SK-N-SH (cell line): ENCODE data around the gene SLFN14. TPM values are rescaled to one million over a fixed set of nuclear protein-coding genes. Genes with fewer than 3 reads are reported as not detected.

Experiments
- CTCF ChIA-PET: fragments of 300-600, 350-600 bp; formaldehyde crosslinking; extraction: SDS; loops from one replicate; lab custom pipeline; 2021; lab: Yijun Ruan, JAX
- POLR2A ChIA-PET: fragments of 350-600 bp; sonication (Branson Sonifier 250); formaldehyde crosslinking; extraction: SDS; loops from one replicate; lab custom pipeline; 2020; ENCODE audit warnings: antibody characterized with exemption, inconsistent platforms; lab: Yijun Ruan, JAX
- DNase-seq: peaks from one replicate; pipeline ENCODE4 v3.0.0; 2012
- H2AFZ ChIP-seq: fragments of 200-600 bp; sonication (generic); 2 replicates; pipeline ENCODE4 v1.8.1; 2016; ENCODE audit warnings: antibody characterized with exemption, mild to moderate bottlenecking, low read depth
- H3F3A ChIP-seq: fragments of 200-600 bp; sonication (generic); replicated peaks from 2 replicates; pipeline ENCODE3; 2016; ENCODE audit warnings: antibody characterized with exemption, mild to moderate bottlenecking; ENCODE audit not compliant: insufficient read depth
- H3K27ac ChIP-seq, 2 experiments: fragments of 200-500 bp in 1 of 2; fragments of 200-600 bp in 1 of 2; sonication (Bioruptor generic) in 1 of 2; sonication (generic), shearing (Covaris generic) in 1 of 2; 2 replicates each; pipeline versions ENCODE4 v1.5.1 to v1.6.1; 2014 to 2016; ENCODE audit warnings: low read depth in 2 of 2, inconsistent platforms in 1 of 2, low read length in 1 of 2, mild to moderate bottlenecking in 1 of 2, mixed read lengths in 1 of 2
- H3K27me3 ChIP-seq: fragments of 200-600 bp; sonication (generic), shearing (Covaris generic); 2 replicates; pipeline ENCODE4 v1.6.1; 2016; ENCODE audit warnings: mixed run types; ENCODE audit not compliant: insufficient read depth
- H3K36me3 ChIP-seq, 2 experiments: fragments of 200-500 bp in 1 of 2; fragments of 200-600 bp in 1 of 2; sonication (Bioruptor generic) in 1 of 2; sonication (generic) in 1 of 2; replicated peaks in 1 of 2; 2 replicates each; pipeline versions ENCODE3 to v1.5.1; 2014 to 2016; ENCODE audit warnings: low read length in 1 of 2, mild to moderate bottlenecking in 1 of 2; ENCODE audit not compliant: insufficient read depth in 2 of 2, control insufficient read depth in 1 of 2
- H3K4me1 ChIP-seq, 2 experiments: fragments of 200-500 bp in 1 of 2; fragments of 200-600 bp in 1 of 2; sonication (Bioruptor generic) in 1 of 2; sonication (generic), shearing (Covaris generic) in 1 of 2; 2 replicates each; pipeline versions ENCODE4 v1.5.1 to v1.6.1; 2014 to 2016; ENCODE audit warnings: low read depth in 1 of 2, low read length in 1 of 2, mixed run types in 1 of 2; ENCODE audit not compliant: insufficient read depth in 2 of 2, control insufficient read depth in 1 of 2
- H3K4me2 ChIP-seq: fragments of 200-600 bp; sonication (generic), shearing (Covaris generic); 2 replicates; pipeline ENCODE4 v1.6.1; 2017; ENCODE audit warnings: mixed run types
- H3K4me3 ChIP-seq, 2 experiments: fragments of 200-500 bp in 1 of 2; fragments of 200-600 bp in 1 of 2; sonication (Bioruptor generic) in 1 of 2; sonication (generic), shearing (Covaris generic) in 1 of 2; 2 replicates each; pipeline versions ENCODE4 v1.5.1 to v1.8.1; 2014 to 2016; ENCODE audit warnings: low read depth in 2 of 2, inconsistent platforms in 1 of 2, low read length in 1 of 2, mild to moderate bottlenecking in 1 of 2, mixed read lengths in 1 of 2, moderate library complexity in 1 of 2
- H3K79me2 ChIP-seq: fragments of 200-600 bp; sonication (generic); 2 replicates; pipeline ENCODE4 v1.8.1; 2017; ENCODE audit warnings: mild to moderate bottlenecking; ENCODE audit not compliant: insufficient read depth
- H3K9ac ChIP-seq: fragments of 200-600 bp; sonication (generic); 2 replicates; pipeline ENCODE4 v1.6.1; 2017; ENCODE audit warnings: mixed run types
- H3K9me2 ChIP-seq: fragments of 200-600 bp; sonication (generic); 2 replicates; pipeline ENCODE4 v1.6.1; 2017; ENCODE audit warnings: mixed run types
- H3K9me3 ChIP-seq: fragments of 200-600 bp; sonication (generic); 2 replicates; pipeline ENCODE4 v1.6.1; 2017; ENCODE audit warnings: mixed run types, mild to moderate bottlenecking, moderate library complexity
- H4K20me1 ChIP-seq: fragments of 200-600 bp; sonication (generic); 2 replicates; pipeline ENCODE4 v1.6.1; 2017; ENCODE audit warnings: mild to moderate bottlenecking, mixed run types; ENCODE audit not compliant: insufficient read depth
- CHD2 ChIP-seq: fragments of 150-350 bp; IDR thresholded peaks from 2 replicates; pipeline ENCODE4 v1.6.1; 2018; ENCODE audit warnings: low read length; ENCODE audit not compliant: partially characterized antibody
- CTCF ChIP-seq: fragments of 200-600 bp; sonication (generic); IDR thresholded peaks from 2 replicates; pipeline ENCODE4 v1.6.1; 2017; ENCODE audit warnings: antibody characterized with exemption, mild to moderate bottlenecking, moderate library complexity
- ELF1 ChIP-seq: IDR thresholded peaks from 2 replicates; pipeline ENCODE4 v1.4.0; 2012
- EP300 ChIP-seq, 2 experiments: IDR thresholded peaks; 2 replicates each; pipeline versions ENCODE4 v1.4.0 to v1.6.1; 2012; ENCODE audit warnings: borderline replicate concordance in 1 of 2, low read depth in 1 of 2, low read length in 1 of 2
- FOSL2 ChIP-seq: IDR thresholded peaks from 2 replicates; pipeline ENCODE4 v1.4.0; 2012; ENCODE audit warnings: low read depth, mild to moderate bottlenecking, moderate library complexity, borderline replicate concordance
- GATA2 ChIP-seq: sonication (generic); formaldehyde crosslinking; IDR thresholded peaks from 2 replicates; pipeline ENCODE4 v1.5.0; 2020; ENCODE audit warnings: mild to moderate bottlenecking, missing genetic modification reagents
- JUND ChIP-seq: IDR thresholded peaks from 2 replicates; pipeline ENCODE4 v1.4.0; 2012
- MXI1 ChIP-seq: IDR thresholded peaks from 2 replicates; pipeline ENCODE4 v1.6.1; 2012; ENCODE audit warnings: mild to moderate bottlenecking, low read depth, low read length, improper control_type of control experiment
- NRF1 ChIP-seq: IDR thresholded peaks from 2 replicates; pipeline ENCODE4 v1.6.1; 2012; ENCODE audit warnings: low read depth, mild to moderate bottlenecking, low read length
- POLR2AphosphoS5 ChIP-seq: IDR thresholded peaks from 2 replicates; pipeline ENCODE4 v1.6.1; 2012; ENCODE audit warnings: low read depth, low read length
- REST ChIP-seq: IDR thresholded peaks from 2 replicates; pipeline ENCODE4 v1.6.1; 2012; ENCODE audit warnings: mild to moderate bottlenecking, low read depth, low read length, moderate library complexity
- RXRA ChIP-seq: IDR thresholded peaks from 2 replicates; pipeline ENCODE4 v1.4.0; 2012; ENCODE audit warnings: low read depth, mild to moderate bottlenecking, borderline replicate concordance
- SIN3A ChIP-seq: IDR thresholded peaks from 2 replicates; pipeline ENCODE4 v1.6.1; 2012; ENCODE audit warnings: low read depth, mild to moderate bottlenecking, low read length, moderate library complexity, borderline replicate concordance
- USF1 ChIP-seq: IDR thresholded peaks from 2 replicates; pipeline ENCODE4 v1.4.0; 2012; ENCODE audit warnings: low read depth, borderline replicate concordance
- WGBS: methylation state at CpG from one replicate; pipeline ENCODE4 v1.1.6; 2017; ENCODE audit warnings: low lambda C conversion rate; 5-methylcytosine and 5-hydroxymethylcytosine counted together
- polyA plus RNA-seq, 3 experiments: library from polyadenylated mRNA; depleted of rRNA; stranded (reverse); fragments of >200 nt; gene quantifications; 2 replicates each; pipeline ENCODE4 v1.2.3, GENCODE V29; 2012
- TF ChIP-seq, protein P1 (sequence below): IDR thresholded peaks from 2 replicates; pipeline ENCODE4 v1.4.0; 2012; ENCODE audit warnings: low read depth
- TF ChIP-seq, protein P2 (sequence below): fragments of 150-350 bp; IDR thresholded peaks from 2 replicates; pipeline ENCODE4 v1.6.1; 2017; ENCODE audit warnings: antibody characterized with exemption, low read length, low read depth, borderline replicate concordance

The SLFN14 gene
- polyA plus RNA-seq, 1 of the 3 experiments (the other 2 are of a cell fraction): not detected

DNA sequence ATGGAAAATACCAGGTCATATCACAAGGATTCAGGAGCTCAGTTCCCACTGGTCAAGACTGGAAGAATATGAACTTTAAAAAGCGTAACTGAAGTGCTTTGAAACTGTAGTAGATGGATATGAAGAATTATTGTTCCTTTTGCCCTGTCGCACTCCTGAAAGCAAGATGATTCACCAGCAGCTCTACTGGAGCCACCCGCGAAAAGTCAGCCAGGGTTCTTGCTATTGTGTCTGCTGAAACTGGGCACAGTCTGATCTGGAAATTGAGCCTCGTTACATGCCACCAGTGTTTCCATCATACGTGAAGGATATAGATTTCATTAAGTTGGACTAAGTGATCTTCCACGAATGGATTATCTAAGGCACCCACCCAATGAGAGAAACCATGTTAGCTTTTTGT lies 43.1 kb upstream of the SLFN14 start:
- Histone ChIP-seq H3K79me2 (peaks cover 58% of the 10 kb centered on the region), H3K4me1 (no peaks in the 10 kb centered on the region), H3K4me2 (no peak overlapping the region), H3K9me2 (no peaks in the 10 kb centered on the region), H2AFZ (no peak overlapping the region), H3K4me3 (no peak overlapping the region), H3K9ac (no peak overlapping the region), H3K27me3 (no peaks in the 10 kb centered on the region), H4K20me1 (no peaks in the 10 kb centered on the region), H3K36me3 (peaks cover 58 to 79% of the 10 kb centered on the region in 2 experiments), H3K27ac (no peak overlapping the region), H3K9me3 (no peaks in the 10 kb centered on the region), H3F3A (peaks cover 5% of the 10 kb centered on the region)
- no peak for DNase-seq
- CTCF ChIA-PET: interaction anchor here (1.2 to 8.4 kb wide), 4 partner anchors 9 to 160 kb away, joined by 3 to 91 read pairs (median 24); no protein-coding TSS in a partner anchor
- POLR2A ChIA-PET: no interaction called here
- TF ChIP-seq SIN3A: no peak
- TF ChIP-seq, protein P1, sequence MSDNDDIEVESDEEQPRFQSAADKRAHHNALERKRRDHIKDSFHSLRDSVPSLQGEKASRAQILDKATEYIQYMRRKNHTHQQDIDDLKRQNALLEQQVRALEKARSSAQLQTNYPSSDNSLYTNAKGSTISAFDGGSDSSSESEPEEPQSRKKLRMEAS: no peak
- TF ChIP-seq CHD2: no peak
- no peak for TF ChIP-seq REST
- TF ChIP-seq, protein P2, sequence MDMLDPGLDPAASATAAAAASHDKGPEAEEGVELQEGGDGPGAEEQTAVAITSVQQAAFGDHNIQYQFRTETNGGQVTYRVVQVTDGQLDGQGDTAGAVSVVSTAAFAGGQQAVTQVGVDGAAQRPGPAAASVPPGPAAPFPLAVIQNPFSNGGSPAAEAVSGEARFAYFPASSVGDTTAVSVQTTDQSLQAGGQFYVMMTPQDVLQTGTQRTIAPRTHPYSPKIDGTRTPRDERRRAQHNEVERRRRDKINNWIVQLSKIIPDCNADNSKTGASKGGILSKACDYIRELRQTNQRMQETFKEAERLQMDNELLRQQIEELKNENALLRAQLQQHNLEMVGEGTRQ: no peak
- TF ChIP-seq MXI1: no peak
- no peak for TF ChIP-seq EP300 (IDR thresholded peaks at IDR 0.05; ENCODE audit: borderline replicate concordance in 1 of 2, low read depth in 1 of 2, low read length in 1 of 2)
- TF ChIP-seq NRF1: no peak
- TF ChIP-seq GATA2 (CRISPR knock-in tag): no peak
- TF ChIP-seq JUND: no peak
- no peak for TF ChIP-seq FOSL2
- no peak for TF ChIP-seq USF1
- TF ChIP-seq RXRA: no peak
- TF ChIP-seq CTCF: no peak
- TF ChIP-seq POLR2AphosphoS5: no peak
- TF ChIP-seq ELF1: no peak
- 93% methylated on average over 7 of the region's 7 CpGs for WGBS
